HG03575 (cell line): ENCODE data around the gene KCNQ1.

Experiments
- ATAC-seq: cut with Tn5 transposase; IDR thresholded peaks from one replicate; pipeline ENCODE4 v1.9.1; 2021; ENCODE audit not compliant: unreplicated experiment, insufficient number of reproducible peaks, low FRiP score; ENCODE audit errors: extremely low read depth

Gene KCNQ1

DNA sequence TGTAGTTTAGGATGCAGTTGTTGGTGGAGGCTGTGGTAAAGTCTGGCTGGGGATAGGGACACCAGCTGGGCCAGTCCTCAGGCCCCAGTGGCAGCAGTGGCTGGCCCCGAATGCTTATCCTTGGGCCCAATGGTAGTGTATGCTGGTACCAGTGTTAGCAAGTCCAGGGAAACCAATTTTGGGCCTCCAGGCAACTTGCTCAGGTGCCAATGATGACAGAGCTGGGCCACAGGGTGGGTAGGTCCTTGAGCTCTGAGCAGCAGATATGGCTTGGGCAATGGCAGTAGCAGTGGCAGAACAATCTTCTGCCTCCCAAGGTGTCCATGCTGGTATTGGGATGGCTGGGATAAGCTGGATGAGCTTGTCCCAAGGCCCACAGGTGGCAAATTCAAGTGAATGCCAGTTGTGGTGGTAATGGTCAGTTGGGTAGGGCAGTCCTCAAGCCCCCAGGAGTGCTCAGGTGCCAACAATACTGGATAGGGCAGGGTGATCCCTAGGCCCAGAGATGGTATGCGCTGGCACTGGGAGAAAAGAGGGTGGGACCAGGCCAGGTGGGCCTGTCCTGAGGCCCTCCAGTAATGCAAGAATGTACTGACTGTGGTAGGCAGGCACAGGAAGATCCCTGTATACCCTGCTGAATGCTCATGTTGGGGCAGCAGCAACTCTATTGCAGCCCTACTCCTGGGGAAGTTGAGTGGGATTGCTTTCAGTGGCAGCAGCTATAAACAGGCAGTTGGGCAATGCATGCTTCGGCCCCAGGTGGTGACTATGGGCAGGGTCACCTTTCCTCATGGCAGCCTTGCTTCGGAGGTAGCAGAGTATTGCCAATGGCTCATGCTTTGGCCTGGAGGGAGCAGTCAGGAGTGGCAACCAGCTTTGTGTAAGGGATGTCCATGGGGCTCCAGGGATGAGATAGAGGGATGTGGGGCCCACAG is 200.3 kb downstream of the KCNQ1 start:
- ATAC-seq = no peak

DNA sequence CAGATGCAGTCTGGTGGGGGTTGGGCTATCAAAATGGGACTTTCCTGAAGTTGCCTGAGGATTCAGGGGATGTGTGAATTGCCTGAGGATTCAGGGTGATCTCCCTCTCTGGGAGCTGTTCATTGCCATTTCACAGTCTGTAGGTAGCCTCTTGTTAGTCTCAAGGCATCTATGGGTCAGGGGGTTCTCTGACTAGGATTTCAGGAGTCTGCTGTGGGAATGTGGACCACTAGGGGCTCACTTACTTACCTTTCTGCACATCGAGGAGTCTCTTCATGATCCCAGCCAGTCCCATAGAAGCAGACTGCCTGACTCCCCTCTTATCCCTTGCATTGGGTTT is 200.9 kb downstream of the KCNQ1 start:
- ATAC-seq = no peak

DNA sequence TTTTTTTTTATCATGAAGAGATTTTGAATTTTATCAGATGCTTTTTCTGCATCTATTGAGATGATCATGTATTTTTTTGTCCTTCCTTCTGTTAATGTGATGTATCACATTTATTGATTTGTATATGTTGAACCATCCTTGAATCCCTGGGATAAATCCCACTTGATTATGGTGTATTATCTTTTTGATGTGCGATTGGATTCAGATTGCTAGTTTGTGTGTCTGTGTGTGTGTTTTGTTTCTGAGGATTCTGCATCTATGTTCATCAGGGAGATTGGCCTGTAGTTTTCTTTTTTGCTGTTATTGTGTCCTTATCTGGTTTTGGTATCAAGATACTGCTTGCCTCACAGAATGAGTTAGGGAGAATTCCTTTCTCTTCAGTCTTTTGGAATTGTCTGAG is 202.4 kb downstream of the KCNQ1 start:
- ATAC-seq = no peak

DNA sequence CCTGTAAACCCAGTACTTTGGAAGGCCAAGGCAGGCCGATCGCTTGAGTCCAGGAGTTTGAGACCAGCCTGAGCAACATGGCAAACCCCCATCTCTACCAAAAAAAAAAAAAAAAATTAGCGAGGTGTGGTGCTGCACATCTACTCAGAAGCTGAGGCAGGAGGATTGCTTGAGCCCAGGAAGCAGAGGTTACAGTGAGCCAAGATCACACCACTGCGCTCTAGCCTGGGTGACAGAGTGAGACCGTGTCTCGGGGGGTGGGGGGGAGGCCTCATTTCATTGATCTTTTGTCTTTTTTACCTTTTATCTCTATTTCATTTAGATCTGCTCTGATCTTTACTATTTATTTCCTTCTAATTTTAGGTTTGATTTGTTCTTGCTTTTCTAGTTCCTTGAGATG is 203.1 kb downstream of the KCNQ1 start:
- no peak for ATAC-seq

DNA sequence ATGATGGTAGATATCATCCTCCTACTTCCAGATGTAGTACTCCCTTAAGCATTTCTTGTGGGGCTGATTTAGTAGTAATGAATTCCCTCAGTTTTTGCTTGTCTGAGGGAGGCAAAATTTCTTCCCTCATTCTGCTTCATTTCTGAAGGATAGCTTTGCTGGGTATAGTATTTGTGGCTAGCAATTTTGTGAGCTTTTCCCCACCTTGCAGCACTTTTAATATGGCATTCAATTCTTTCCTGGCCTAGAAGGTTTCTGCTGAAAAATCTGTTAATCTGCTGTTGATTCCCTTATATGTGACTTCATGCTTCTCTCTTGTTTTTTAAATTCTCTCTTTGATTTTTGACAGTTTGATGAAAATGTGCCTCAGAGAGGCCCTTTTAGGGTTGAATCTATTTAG is 204.6 kb downstream of the KCNQ1 start:
- ATAC-seq = no peak

DNA sequence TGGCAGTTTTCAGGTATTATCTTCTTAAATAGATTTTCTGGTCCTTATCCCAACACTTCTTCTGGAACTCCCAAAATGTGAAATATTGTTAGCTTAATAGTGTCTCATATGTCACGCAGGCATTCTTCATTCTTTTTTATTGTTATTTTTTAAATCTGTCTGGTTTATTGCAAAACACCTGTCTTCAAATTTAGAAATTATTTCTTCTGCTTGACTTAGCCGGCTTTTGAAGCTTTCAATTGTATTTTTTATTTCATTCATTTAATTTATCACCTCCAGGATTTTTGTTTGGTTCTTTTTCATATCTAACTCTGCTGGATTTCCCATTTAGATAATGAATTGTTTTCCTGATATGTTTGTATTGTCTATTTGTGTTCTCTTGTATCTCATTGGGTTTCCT is 205.0 kb downstream of the KCNQ1 start:
- no peak for ATAC-seq

DNA sequence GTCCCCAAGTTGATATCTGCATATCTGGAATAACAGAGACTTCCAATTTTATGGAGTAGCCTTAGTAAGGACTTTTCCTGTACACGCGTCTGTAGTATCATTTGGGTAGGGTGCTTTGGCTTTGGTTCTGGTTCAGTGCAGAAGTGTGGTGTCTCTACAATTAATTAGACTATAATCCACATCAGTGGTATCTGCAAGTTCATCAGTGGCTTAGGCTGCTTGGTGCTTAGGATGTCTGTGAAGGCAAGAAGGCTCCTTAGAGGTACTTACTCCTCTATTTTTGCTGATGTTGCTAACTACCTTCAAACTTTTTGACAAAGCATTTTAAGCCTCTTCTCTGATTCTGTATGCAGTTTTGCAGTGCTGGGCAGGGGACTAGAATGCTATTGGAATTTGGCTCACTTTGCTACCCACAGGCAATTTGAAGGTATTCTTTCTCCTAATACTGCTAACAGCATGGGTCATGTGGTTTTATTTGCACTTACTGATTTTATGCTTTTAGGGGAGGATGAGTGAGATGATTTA is 205.6 kb downstream of the KCNQ1 start:
- no peak for ATAC-seq

DNA sequence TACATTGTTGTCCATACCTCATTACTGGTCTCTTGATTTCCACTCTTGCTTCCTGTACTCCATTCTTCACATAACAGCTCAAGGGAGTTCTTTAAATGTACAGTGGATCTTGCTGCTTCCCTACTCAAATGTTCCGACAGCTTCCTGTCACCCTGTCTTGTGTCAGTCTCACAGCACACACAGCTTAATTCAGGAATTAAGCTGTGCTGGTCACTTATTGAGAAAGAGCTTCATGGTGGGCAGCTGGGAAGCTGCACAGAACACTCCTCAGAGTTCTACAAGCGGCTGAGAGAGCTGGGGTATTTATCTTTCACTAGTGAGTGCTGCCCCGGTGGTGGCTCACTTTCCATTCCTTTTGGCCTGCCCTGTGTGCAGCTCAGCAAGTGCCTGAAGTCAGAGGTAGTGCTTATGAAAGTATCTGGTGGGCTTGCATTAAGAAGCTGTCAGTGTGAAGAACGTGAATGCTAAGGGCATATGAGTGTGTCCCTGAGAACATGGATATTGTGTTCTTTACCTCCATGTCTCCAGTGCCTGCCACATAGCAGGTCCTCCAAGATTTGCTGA is 206.3 kb downstream of the KCNQ1 start:
- no peak for ATAC-seq

DNA sequence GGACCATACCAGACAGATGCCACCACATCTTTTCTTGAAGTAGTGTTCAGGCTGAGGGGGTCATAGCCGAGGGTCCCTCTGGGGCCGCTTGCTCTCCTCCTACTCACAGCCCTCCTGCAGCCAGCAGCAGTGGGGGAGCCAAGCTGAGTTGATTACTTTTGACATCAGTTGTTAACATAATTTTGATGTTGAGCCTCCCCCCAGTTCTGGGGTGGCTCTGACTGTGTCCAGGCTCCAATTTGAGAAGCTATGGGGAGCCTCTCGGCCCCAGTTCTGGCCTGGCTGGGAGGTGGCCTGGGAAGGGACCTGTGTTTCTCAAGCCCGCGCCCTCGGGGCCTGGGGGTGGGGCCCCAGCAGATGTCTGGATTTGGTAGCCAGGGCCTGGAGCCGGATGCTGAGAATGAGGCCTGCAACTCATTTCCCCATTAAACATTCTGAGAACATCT is 207.0 kb downstream of the KCNQ1 start:
- ATAC-seq = no peak

DNA sequence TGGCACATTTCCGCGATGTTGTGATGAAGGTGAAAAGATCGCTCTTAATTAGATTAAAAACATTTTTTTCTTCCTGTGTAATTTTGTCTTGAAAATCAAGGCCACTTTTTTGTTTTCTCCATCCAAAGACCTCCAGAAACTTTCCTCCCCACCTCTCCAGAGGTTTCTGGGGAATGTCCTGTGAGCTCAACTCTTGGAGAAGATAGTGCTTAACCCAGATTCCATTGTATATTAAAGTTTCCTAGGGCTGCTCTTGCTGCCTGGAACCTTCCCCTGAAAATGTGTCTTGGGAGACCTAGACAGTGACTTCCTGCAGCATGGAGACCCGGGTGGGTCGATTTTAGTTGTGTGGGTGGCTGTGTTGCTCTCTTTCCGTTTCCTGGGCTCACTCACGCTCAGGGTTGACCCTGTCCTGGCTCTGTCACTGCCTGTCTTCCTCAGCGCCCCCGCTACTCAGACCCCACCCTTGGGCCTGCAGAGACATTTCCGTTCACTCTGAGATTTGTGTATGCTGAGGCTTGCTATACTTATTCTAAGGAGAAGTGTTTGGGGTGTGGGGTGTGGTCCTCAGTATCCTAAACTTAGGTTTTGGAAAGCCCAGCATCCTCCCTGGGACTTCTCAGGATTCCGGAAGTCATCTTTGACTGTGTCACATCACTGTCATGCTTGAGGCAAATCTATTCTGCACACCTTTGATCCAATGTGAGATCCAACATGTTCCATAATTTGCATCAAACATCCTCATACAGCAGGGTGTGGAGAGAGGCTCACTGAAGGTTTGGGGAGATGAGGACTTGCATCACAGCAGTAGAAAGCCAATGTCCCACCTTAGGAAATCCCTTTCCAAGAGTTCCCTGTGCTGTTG is 207.8 kb downstream of the KCNQ1 start:
- no peak for ATAC-seq

DNA sequence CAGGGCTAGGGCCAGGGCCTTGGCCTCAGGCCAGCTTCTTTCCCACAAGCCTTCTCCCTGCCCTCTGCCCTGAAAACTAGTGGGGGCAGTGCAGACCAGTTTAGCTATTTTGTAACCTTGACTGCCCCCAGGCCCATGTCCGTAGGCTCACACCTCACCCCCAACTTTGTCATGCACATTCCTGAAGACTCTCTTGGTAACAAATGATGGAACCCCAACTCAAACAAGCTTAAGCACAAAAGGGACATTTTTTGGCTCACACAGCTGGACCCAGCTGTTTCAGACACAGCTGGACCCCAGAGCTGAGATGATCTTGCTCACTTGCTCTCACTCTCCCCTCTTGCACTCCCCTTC is 208.4 kb downstream of the KCNQ1 start:
- no peak for ATAC-seq

DNA sequence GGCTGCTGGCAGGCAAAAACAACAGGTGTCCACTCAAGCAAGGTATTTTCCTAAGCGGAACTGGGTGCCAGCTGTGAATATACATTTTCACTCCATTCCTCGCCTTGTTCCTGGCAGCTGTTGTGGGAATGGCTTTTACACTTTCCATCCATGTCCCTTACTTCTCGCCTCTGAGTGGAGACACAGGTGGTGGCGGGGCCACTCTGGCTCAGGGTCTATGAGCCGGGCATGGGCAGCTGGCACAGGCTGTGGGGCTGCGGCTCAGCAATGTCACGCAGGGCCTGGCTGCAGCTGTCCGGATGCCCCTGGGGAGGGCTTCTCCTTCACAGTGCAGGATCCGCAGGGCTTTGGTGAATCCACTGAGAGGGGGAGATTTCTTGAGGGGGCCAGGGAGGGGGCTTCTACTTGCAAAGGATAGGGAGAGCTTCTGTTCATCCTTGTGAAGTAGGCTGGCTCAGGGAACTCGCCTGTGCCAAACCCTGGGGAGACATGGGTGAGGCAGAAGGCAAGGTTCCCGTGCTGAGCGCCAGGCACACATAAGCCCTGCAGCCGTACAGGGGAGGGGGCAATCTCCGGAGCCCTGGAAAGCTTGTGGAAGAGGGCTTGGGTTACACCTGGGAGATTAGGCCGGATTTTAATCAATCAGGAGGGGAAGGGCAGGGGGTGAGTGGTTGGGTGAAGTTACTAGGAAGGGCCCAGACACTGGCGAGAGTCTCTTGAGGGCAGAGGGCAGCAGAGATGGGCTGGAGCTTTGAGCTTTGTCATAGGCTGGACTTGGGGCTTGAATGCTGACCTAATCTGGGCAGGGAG is 209.3 kb downstream of the KCNQ1 start:
- ATAC-seq = no peak

DNA sequence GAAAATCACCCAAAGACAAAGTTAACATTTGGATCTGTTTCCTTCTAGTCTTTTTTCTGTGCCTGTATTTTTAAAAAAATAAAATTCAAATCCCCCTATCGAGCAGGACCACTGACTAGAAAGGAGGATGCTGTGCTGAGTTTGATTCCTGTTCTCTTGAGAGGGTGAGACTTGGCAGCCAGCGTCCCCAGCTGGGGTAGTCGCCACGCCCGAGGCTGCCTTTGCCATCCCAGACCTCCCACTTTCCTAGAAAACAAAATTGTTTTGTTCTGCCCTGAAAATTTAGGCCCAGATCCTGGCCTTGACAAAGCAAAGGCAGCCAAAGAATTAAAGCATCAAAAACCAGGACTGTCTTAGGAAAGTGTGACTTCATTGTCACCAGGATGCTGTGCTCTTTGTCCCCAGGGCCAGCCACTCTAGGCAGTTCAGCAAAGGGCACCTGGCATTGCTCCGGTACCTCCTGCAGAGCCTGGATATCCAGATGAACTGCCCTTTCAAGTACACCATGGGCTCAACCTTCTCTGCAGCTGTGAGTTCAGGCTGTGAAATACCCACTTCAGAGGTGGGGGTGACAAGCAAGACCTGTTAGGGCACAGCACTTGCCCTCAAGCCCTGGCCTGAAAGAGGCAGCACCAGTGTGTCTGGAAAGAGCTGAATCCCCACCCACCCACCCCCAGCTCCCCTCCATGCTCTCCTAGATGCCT is 210.4 kb downstream of the KCNQ1 start:
- ATAC-seq = no peak

DNA sequence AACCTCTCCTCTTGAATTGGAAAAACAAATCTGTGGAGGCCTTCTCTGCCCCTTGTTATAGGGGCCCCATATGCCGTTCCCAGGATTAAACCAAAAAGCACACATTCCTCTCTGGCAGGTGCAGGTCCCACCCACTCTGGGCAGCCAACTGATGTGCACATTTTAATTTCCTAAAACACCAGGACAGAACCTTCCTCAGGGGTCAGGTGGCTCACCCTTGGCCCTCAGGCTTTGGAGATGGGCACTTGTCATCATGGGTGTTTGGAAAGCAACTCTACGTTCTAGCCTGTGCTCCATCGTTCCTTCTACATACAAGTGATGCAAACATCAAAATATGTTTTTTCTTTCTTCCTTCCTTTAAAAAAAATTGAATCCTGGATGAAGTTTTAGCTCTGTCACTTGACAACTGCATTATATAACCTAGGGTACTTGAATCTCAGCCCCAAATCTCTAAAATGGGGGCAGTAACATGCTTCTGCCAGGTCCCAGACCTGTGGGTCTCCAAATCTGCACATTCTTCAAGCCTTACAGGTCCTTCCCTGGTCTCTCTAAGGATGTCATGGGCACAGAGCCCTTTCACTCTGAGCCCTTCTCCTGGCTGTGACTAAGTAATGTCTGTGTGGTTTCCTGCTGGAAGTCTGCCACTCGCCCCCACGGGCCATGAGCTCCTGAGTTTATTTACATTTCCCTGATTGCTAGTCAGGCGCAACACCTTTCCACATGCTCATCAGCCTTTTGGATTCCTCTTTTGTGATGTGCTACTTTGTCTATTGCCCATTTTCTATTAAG is 211.2 kb downstream of the KCNQ1 start:
- ATAC-seq = no peak

DNA sequence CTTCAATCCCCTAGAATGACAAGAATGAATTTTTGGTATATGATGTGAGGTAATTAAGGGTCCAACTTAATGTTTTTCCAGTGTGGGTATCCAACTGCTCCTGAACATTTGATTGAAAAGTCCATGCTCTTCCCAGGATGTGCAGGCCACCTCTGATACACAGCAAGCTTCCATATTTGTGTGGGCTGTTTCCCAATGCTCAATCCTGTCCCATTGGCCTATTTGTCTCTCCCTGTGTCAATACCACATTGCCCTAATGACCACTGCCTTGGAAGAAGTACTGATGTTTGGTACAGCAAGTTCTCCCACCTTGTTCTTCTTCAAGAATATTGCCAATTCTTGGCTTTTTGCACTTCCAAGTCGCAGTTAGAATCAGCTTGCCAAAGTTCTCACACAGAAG is 212.1 kb downstream of the KCNQ1 start:
- ATAC-seq = no peak

DNA sequence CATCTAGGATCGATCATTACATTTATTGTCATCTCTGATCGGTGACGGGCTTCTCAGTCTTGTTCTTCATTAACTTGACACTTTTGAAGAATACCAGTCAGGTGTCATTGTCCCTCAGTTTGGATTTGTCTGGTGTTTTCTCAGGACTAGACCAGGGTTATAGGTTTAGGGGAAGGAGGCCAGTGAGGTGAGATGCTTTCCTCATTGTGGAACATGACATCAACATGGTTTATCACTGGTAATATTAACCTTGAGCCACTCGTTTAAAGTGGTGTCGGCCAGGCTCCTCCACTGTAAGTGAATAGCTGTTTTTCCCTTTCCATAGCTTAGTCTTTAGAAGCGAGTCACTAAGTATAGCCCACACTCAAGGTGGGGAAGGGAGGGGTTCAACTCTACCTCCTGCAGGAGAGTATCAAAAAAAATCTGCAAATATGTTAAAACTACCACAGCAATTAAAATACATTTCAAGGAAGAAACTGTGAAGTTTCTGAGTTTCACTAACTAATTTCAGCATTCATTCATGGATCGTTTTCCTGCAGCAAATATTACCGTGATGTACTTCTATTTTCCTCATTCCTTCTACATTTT is 213.0 kb downstream of the KCNQ1 start:
- ATAC-seq = no peak

DNA sequence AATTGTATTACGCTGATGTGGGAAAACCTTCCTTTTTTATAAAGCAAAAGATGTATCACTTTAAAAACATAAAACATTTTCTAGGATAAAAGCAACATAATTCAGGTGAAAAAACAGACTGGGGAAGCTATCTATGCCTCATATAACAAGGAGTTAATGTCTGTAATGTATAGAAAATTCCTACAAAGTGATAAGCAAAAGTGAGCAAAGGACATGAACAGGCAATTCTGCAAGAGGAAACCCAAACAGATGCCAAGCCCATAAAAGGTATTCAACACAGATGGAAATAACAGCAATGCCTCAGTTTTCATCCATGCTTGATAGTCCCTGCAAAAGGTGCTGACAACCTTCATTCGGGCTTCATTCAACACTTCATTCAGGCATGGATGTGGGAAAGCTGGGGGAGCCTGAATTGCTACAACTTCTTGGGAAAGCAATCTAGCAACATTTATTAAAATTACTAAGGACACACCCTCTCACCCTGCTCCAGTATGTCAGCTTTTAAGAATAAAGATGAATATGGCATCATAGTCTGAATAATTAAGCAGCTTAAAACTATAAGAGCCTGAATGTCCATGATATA is 215.6 kb downstream of the KCNQ1 start:
- ATAC-seq = no peak
